B cell (primary cell): ENCODE results near the gene CDHR1. TPM values are rescaled to one million over a fixed set of nuclear protein-coding genes. Genes with fewer than 3 reads are reported as not detected.

ENCODE experiments used
- ATAC-seq: fragments of 200-7000 bp; cut with Tn5 transposase; one replicate; pipeline ENCODE4 v1.10.0; 2021; ENCODE audit warnings: low read depth, mild to moderate bottlenecking, moderate number of reproducible peaks, moderate library complexity
- CTCF ChIA-PET: fragments of 350-600 bp; sonication (Branson Sonifier 250); formaldehyde crosslinking; loops from one replicate; lab custom pipeline; 2021; ENCODE audit warnings: antibody characterized with exemption, inconsistent platforms; lab: Charles Lee
- POLR2A ChIA-PET: fragments of 350-600 bp; sonication (Branson Sonifier 250); formaldehyde crosslinking; loops from one replicate; lab custom pipeline; 2021; ENCODE audit warnings: antibody characterized with exemption; lab: Charles Lee
- DNase-seq: peaks from one replicate; pipeline ENCODE4 v3.0.0; 2013
- H2AFZ ChIP-seq: 2 replicates; pipeline ENCODE4 v1.6.1; 2012; ENCODE audit warnings: mild to moderate bottlenecking, low read depth, low read length; ENCODE audit not compliant: insufficient read depth, poor library complexity, severe bottlenecking
- H3K27ac ChIP-seq, 2 donors: 1 replicate in 1 of 2; 2 replicates in 1 of 2; pipeline ENCODE4 v1.5.1; 2012 to 2013; ENCODE audit warnings: low read length in 2 of 2, mild to moderate bottlenecking in 2 of 2, moderate library complexity in 1 of 2
- H3K27me3 ChIP-seq, 4 experiments: fragments of 200-600 bp in 1 of 4; sonication (generic) in 1 of 4; replicated peaks in 1 of 4; 1 replicate in 2 of 4; 2 replicates in 2 of 4; pipeline versions ENCODE4 v1.6.1 to v1.7.0; 2013 to 2016; ENCODE audit warnings: low read length in 3 of 4, mild to moderate bottlenecking in 2 of 4, mixed read lengths in 1 of 4, moderate library complexity in 1 of 4; ENCODE audit not compliant: insufficient read depth in 4 of 4, control insufficient read depth in 3 of 4; ENCODE audit errors: control extremely low read depth in 1 of 4
- H3K36me3 ChIP-seq, 2 experiments: replicated peaks in 1 of 2; 1 replicate in 1 of 2; 2 replicates in 1 of 2; pipeline versions ENCODE4 v1.6.1 to v1.7.1; 2013; ENCODE audit warnings: low read length in 1 of 2; ENCODE audit not compliant: insufficient read depth in 2 of 2, control insufficient read depth in 1 of 2; ENCODE audit errors: control extremely low read depth in 1 of 2, extremely low read depth in 1 of 2
- H3K4me1 ChIP-seq, 2 donors: fragments of 200-600 bp in 1 of 2; sonication (generic) in 1 of 2; 1 replicate in 1 of 2; 2 replicates in 1 of 2; pipeline versions ENCODE4 v1.5.1 to v1.6.1; 2013 to 2017; ENCODE audit warnings: low read length in 2 of 2; ENCODE audit not compliant: control insufficient read depth in 2 of 2, insufficient read depth in 2 of 2
- H3K4me2 ChIP-seq: replicated peaks from 2 replicates; pipeline ENCODE3; 2012; ENCODE audit warnings: mild to moderate bottlenecking, low read depth, low read length; ENCODE audit not compliant: poor library complexity, severe bottlenecking
- H3K4me3 ChIP-seq, 5 experiments: fragments of 200-600 bp in 1 of 5; sonication (generic) in 1 of 5; 1 replicate in 3 of 5; 2 replicates in 2 of 5; pipeline versions ENCODE4 v1.5.1 to v1.7.0; 2011 to 2016; ENCODE audit warnings: low read length in 4 of 5, mild to moderate bottlenecking in 4 of 5, low read depth in 2 of 5, control low read depth in 1 of 5, moderate library complexity in 1 of 5; ENCODE audit not compliant: insufficient read depth in 1 of 5; ENCODE audit errors: control extremely low read depth in 1 of 5, extremely low read depth in 1 of 5
- H3K79me2 ChIP-seq: fragments of 200-600 bp; sonication (generic); one replicate; pipeline ENCODE4 v1.6.0; 2016; ENCODE audit warnings: low read length; ENCODE audit not compliant: control insufficient read depth, insufficient read depth
- H3K9ac ChIP-seq: fragments of 200-600 bp; sonication (generic); 2 replicates; pipeline ENCODE4 v1.6.1; 2017; ENCODE audit warnings: mild to moderate bottlenecking, low read length, moderate library complexity
- H3K9me3 ChIP-seq, 3 donors: one replicate each; pipeline versions ENCODE4 v1.6.1 to v1.7.1; 2013; ENCODE audit warnings: low read length in 2 of 3; ENCODE audit not compliant: control insufficient read depth in 2 of 3, insufficient read depth in 1 of 3; ENCODE audit errors: control extremely low read depth in 1 of 3
- H4K20me1 ChIP-seq: 2 replicates; pipeline ENCODE4 v1.6.0; 2012; ENCODE audit warnings: mild to moderate bottlenecking, low read length; ENCODE audit not compliant: insufficient read depth, control insufficient read depth, poor library complexity, severe bottlenecking
- H3K27ac Mint-ChIP-seq: one replicate; pipeline ENCODE4 v1.8.0; 2021; ENCODE audit warnings: mixed read lengths
- H3K27me3 Mint-ChIP-seq: one replicate; pipeline ENCODE4 v1.8.0; 2021; ENCODE audit warnings: mixed read lengths
- H3K4me1 Mint-ChIP-seq: one replicate; pipeline ENCODE4 v1.8.0; 2021; ENCODE audit warnings: mixed read lengths
- H3K4me3 Mint-ChIP-seq: one replicate; pipeline ENCODE4 v1.8.0; 2021; ENCODE audit warnings: mixed read lengths
- H3K9me3 Mint-ChIP-seq: one replicate; pipeline ENCODE4 v1.8.0; 2022; ENCODE audit warnings: mixed read lengths; ENCODE audit not compliant: insufficient read depth
- EZH2 ChIP-seq: IDR thresholded peaks from 2 replicates; pipeline ENCODE4 v1.6.1; 2012; ENCODE audit warnings: borderline replicate concordance, low read depth, mild to moderate bottlenecking, moderate library complexity, low read length; ENCODE audit not compliant: insufficient read depth, poor library complexity, severe bottlenecking
- WGBS: methylation state at CpG from one replicate; pipeline ENCODE4 v1.1.5; 2013; ENCODE audit warnings: missing lambda C conversion rate; ENCODE audit not compliant: insufficient coverage; 5-methylcytosine and 5-hydroxymethylcytosine counted together
- intact Hi-C: fragments of 100-400 bp; cut with micrococcal nuclease; formaldehyde crosslinking; loops from one replicate; pipeline ENCODE4 v1.10.0; 2022
- polyA plus RNA-seq: library from polyadenylated mRNA; depleted of rRNA; stranded (reverse); fragments of >200 nt; gene quantifications from 2 replicates; pipeline ENCODE4 v1.2.3, GENCODE V29; 2012
- total RNA-seq, 2 donors: library from RNA; stranded (reverse); fragments of 120-200 nt in 1 of 2; gene quantifications; 1 replicate in 1 of 2; 2 replicates in 1 of 2; pipeline versions ENCODE4 v1.2.3 to v1.2.4, GENCODE V29; 2013 to 2022
- TF ChIP-seq, protein P1 (sequence below): fragments of 200-600 bp; IDR thresholded peaks from one replicate; pipeline ENCODE4 v1.8.0; 2022; ENCODE audit warnings: antibody characterized with exemption, mild to moderate bottlenecking

CDHR1 gene
- total and polyA plus RNA-seq, 2 donors (not counting 1 experiment from before 2014, with no cell fraction given): 0.31 to 1.7 TPM

- Mint-ChIP-seq H3K9me3 (no peaks in the 10 kb centered on the region), H3K27me3 (peaks cover 32% of the 10 kb centered on the region), H3K4me1 (no peaks in the 10 kb centered on the region), H3K4me3 (no peak overlapping the region), H3K27ac (no peak overlapping the region)
- peaks cover 0 to 9% (median 2%) of the 10 kb centered on the region in 4 experiments for H3K27me3 ChIP-seq
- no peak for DNase-seq
- no peak for ATAC-seq
- H3K4me3 ChIP-seq: no peak overlapping the region
- H4K20me1 ChIP-seq: no peaks in the 10 kb centered on the region
- no peak overlapping the region for H2AFZ ChIP-seq
- no peaks in the 10 kb centered on the region for H3K9me3 ChIP-seq
- WGBS: no CpG with 5 or more reads among the region's 1 CpG
- no peak overlapping the region for H3K27ac ChIP-seq
- H3K9ac ChIP-seq: no peak overlapping the region
- no peaks in the 10 kb centered on the region for H3K4me1 ChIP-seq
- POLR2A ChIA-PET: no interaction called here
- no peaks in the 10 kb centered on the region for H3K36me3 ChIP-seq
- CTCF ChIA-PET: interaction anchor here (10.7 kb wide), 1 partner anchor 269 kb away, joined by 267 read pairs; no protein-coding TSS in a partner anchor
- no peaks in the 10 kb centered on the region for H3K79me2 ChIP-seq
- intact Hi-C loops: no loop called here
- H3K4me2 ChIP-seq: no peak overlapping the region
- no peak for TF ChIP-seq EZH2
- TF ChIP-seq, protein P1, sequence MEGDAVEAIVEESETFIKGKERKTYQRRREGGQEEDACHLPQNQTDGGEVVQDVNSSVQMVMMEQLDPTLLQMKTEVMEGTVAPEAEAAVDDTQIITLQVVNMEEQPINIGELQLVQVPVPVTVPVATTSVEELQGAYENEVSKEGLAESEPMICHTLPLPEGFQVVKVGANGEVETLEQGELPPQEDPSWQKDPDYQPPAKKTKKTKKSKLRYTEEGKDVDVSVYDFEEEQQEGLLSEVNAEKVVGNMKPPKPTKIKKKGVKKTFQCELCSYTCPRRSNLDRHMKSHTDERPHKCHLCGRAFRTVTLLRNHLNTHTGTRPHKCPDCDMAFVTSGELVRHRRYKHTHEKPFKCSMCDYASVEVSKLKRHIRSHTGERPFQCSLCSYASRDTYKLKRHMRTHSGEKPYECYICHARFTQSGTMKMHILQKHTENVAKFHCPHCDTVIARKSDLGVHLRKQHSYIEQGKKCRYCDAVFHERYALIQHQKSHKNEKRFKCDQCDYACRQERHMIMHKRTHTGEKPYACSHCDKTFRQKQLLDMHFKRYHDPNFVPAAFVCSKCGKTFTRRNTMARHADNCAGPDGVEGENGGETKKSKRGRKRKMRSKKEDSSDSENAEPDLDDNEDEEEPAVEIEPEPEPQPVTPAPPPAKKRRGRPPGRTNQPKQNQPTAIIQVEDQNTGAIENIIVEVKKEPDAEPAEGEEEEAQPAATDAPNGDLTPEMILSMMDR: no peak
Measured at GRCh38 chr10:84269162-84269561, 74.8 kb downstream of the CDHR1 start.

Other genes starting within 250 kb of the CDHR1 start
- 71.9 and 75.1 TPM in 2 replicates for gene GHITM, start 55.0 kb upstream of the CDHR1 start, total RNA-seq
- 37.7 and 40.5 TPM in 2 replicates for gene GHITM, start 55.0 kb upstream of the CDHR1 start, polyA plus RNA-seq
- gene GPR15LG, start 20.7 kb upstream of the CDHR1 start, total RNA-seq: not detected in 2 replicates
- not detected in 2 replicates for gene GPR15LG, start 20.7 kb upstream of the CDHR1 start, polyA plus RNA-seq
- gene LRIT2, start 31.0 kb downstream of the CDHR1 start, total RNA-seq: not detected in 2 replicates
- gene LRIT2, start 31.0 kb downstream of the CDHR1 start, polyA plus RNA-seq: not detected in 2 replicates
- gene LRIT1, start 47.0 kb downstream of the CDHR1 start, total RNA-seq: not detected in 2 replicates
- not detected in 2 replicates for gene LRIT1, start 47.0 kb downstream of the CDHR1 start, polyA plus RNA-seq
- gene RGR, start 50.5 kb downstream of the CDHR1 start, total RNA-seq: not detected in 2 replicates
- gene RGR, start 50.5 kb downstream of the CDHR1 start, polyA plus RNA-seq: not detected in 2 replicates
- gene CCSER2, start 134.1 kb downstream of the CDHR1 start, total RNA-seq: 43.2 and 45.9 TPM in 2 replicates
- 6.0 and 8.7 TPM in 2 replicates for gene CCSER2, start 134.1 kb downstream of the CDHR1 start, polyA plus RNA-seq